Hematopoietic multipotent progenitor cell treated with erythropoietin and hydrocortisone succinate and interleukin-3 and kit ligand, for 17 days (in vitro differentiated cells): ENCODE results near the gene NNAT.
"Not testable (repeated sequence)": the region's sequence is repeated elsewhere in the genome, so short reads cannot be mapped to it uniquely, and the experiment has no call there.

ENCODE experiments used
- DNase-seq: peaks from one replicate; pipeline ENCODE4 v3.0.0-alpha.2; 2015; ENCODE audit warnings: low spot score

The NNAT gene

GRCh38 chr20:37541326-37541725, 20.3 kb downstream of the NNAT start:
- no peak for DNase-seq

- no peak for DNase-seq
Observed at GRCh38 chr20:37542281-37542680, 21.2 kb downstream of the NNAT start.

GRCh38 chr20:37543828-37544227, 22.8 kb downstream of the NNAT start:
- no peak for DNase-seq

GRCh38 chr20:37544386-37544785, 23.3 kb downstream of the NNAT start:
- no peak for DNase-seq

- no peak for DNase-seq
Observed at GRCh38 chr20:37545516-37545915, 24.5 kb downstream of the NNAT start.

- DNase-seq, result no peak
Observed at GRCh38 chr20:37547912-37548311, 26.9 kb downstream of the NNAT start.

- DNase-seq, result not testable (repeated sequence)
Observed at GRCh38 chr20:37550101-37550920, 29.3 kb downstream of the NNAT start.

GRCh38 chr20:37551660-37552059, 30.6 kb downstream of the NNAT start:
- not testable (repeated sequence) for DNase-seq

GRCh38 chr20:37552415-37552814, 31.4 kb downstream of the NNAT start:
- no peak for DNase-seq

GRCh38 chr20:37554721-37555298, 33.8 kb downstream of the NNAT start:
- DNase-seq, result not testable (repeated sequence)

- DNase-seq, result no peak
Observed at GRCh38 chr20:37556538-37556937, 35.5 kb downstream of the NNAT start.

GRCh38 chr20:37558306-37558705, 37.3 kb downstream of the NNAT start:
- no peak for DNase-seq

GRCh38 chr20:37558779-37559178, 37.7 kb downstream of the NNAT start:
- no peak for DNase-seq

- DNase-seq, result no peak
Observed at GRCh38 chr20:37559312-37560027, 38.4 kb downstream of the NNAT start.

- DNase-seq, result no peak
Observed at GRCh38 chr20:37560629-37561028, 39.6 kb downstream of the NNAT start.

- no peak for DNase-seq
Observed at GRCh38 chr20:37562695-37563480, 41.8 kb downstream of the NNAT start.

- no peak for DNase-seq
Observed at GRCh38 chr20:37564016-37564387, 43.0 kb downstream of the NNAT start.

- DNase-seq, result no peak
Observed at GRCh38 chr20:37564388-37565133, 43.5 kb downstream of the NNAT start.

- no peak for DNase-seq
Observed at GRCh38 chr20:37565134-37565811, 44.2 kb downstream of the NNAT start.

GRCh38 chr20:37566590-37567330, 45.7 kb downstream of the NNAT start:
- DNase-seq, result no peak
